Sigmoid colon (tissue), 3 donors: ENCODE data around the gene LRRC46.
A peak's percentile ranks its signal among the peaks of the same experiment; 100 is the strongest.

ENCODE experiments used
- POLR2A ChIP-seq, 2 donors: fragments of 450-650 bp; IDR thresholded peaks; one replicate each; pipeline ENCODE4 v1.6.1; 2016; ENCODE audit warnings: antibody characterized with exemption in 2 of 2, mild to moderate bottlenecking in 2 of 2, moderate library complexity in 2 of 2
- TF ChIP-seq, protein P1 (sequence below), 4 experiments: fragments of 450-650 bp in 3 of 4; fragments of 200-600 bp in 1 of 4; IDR thresholded peaks; one replicate each; pipeline ENCODE4 v1.5.1; 2016 to 2019; ENCODE audit warnings: antibody characterized with exemption in 4 of 4, mild to moderate bottlenecking in 3 of 4, moderate library complexity in 2 of 4

DNA sequence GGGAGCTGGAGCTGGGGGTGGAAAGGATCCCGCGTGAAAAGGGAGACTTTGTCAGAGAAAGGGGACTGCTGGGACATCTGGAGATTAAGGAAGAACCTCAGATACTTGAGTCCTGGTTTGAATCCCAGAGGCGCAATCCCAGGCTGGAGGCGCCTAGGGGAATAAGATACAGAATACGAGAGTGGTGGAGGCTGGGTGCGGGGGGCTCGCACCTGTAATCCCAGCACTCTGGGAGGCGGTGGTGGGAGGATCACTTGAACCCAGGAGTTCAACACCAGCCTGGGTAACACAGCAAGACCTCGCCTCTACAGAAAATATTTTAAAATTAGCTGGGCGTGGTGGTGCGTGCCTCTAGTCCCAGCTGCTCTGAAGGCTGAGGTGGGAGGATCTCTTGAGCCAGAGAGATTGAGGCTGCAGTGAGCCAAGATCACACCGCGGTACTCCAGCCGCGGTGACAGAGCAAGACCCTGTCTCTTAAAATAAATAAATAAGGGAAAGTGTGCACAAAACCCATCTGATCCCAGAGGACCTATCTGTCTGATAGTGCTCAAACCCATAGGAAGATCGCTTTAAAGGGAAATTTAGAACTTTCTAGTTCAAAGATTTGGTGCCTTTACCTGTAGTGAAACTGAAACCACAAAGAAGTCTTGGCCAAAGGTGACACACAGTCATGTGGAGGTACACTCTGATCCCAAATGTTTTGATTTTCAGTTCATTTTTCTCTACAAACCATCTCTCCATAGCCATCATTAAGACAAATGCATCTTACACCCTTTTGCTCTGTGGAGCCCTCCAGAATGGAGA lies 10.2 kb downstream of the LRRC46 start:
- TF ChIP-seq POLR2A (IDR thresholded peaks at IDR 0.05), result no peak
- TF ChIP-seq, protein P1, sequence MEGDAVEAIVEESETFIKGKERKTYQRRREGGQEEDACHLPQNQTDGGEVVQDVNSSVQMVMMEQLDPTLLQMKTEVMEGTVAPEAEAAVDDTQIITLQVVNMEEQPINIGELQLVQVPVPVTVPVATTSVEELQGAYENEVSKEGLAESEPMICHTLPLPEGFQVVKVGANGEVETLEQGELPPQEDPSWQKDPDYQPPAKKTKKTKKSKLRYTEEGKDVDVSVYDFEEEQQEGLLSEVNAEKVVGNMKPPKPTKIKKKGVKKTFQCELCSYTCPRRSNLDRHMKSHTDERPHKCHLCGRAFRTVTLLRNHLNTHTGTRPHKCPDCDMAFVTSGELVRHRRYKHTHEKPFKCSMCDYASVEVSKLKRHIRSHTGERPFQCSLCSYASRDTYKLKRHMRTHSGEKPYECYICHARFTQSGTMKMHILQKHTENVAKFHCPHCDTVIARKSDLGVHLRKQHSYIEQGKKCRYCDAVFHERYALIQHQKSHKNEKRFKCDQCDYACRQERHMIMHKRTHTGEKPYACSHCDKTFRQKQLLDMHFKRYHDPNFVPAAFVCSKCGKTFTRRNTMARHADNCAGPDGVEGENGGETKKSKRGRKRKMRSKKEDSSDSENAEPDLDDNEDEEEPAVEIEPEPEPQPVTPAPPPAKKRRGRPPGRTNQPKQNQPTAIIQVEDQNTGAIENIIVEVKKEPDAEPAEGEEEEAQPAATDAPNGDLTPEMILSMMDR (IDR thresholded peaks at IDR 0.05), result peak in 1 of 4 experiments; percentile 43
